Right ventricle myocardium superior (tissue), 1 donor: ENCODE results near the gene CCL18. TPM values are rescaled to one million over a fixed set of nuclear protein-coding genes. Genes with fewer than 3 reads are reported as not detected.
"Not testable (repeated sequence)": the region's sequence is repeated elsewhere in the genome, so short reads cannot be mapped to it uniquely, and the experiment has no call there.

Experiments used
- ATAC-seq: fragments of 200-7000 bp; cut with Tn5 transposase; one replicate; pipeline ENCODE4 v1.9.1; 2020; ENCODE audit warnings: mild to moderate bottlenecking; ENCODE audit not compliant: poor library complexity
- DNase-seq: peaks from one replicate; pipeline ENCODE4 v3.0.0-alpha.2; 2020
- intact Hi-C: fragments of 100-400 bp; cut with DNase I; formaldehyde crosslinking; loops from one replicate; pipeline ENCODE4 v1.11.2; 2022
- total RNA-seq: library from RNA; stranded (reverse); fragmentation: NEBNext Ultra II Directional; extraction: Animal tissue kit (Norgen Biotek cat#: 25700); gene quantifications from one replicate; pipeline ENCODE4 v1.2.1, GENCODE V29; 2021
- donor health status: DM: no; HTN: yes; CAD: no; lungs with severe emphysema.

CCL18 gene
- total RNA-seq, 1 donor from 2014 or later = 2.7 TPM

GRCh38 chr17:36118477-36119353 lies 54.6 kb downstream of the CCL18 start:
- no peak for ATAC-seq
- no peak for DNase-seq
- intact Hi-C loops = no loop called here

GRCh38 chr17:36120221-36120620 lies 56.1 kb downstream of the CCL18 start:
- no peak for DNase-seq
- no peak for ATAC-seq
- intact Hi-C loops = no loop called here

- intact Hi-C loops, ATAC-seq: not testable (repeated sequence)
Measured at GRCh38 chr17:36121099-36121498, 57.0 kb downstream of the CCL18 start.

More at GRCh38 chr17:36121099-36121498, 57.0 kb downstream of the CCL18 start:
- DNase-seq = not testable (repeated sequence)

Other genes starting within 250 kb of the CCL18 start
- gene HEATR9, start 195.4 kb upstream of the CCL18 start, total RNA-seq = not detected
- gene CCL5, start 183.9 kb upstream of the CCL18 start, total RNA-seq = 1.6 TPM
- not detected for gene RDM1, start 133.5 kb upstream of the CCL18 start, total RNA-seq
- gene LYZL6, start 120.6 kb upstream of the CCL18 start, total RNA-seq = not detected
- gene CCL16, start 82.8 kb upstream of the CCL18 start, total RNA-seq = not detected
- 7.2 TPM for gene CCL14, start 77.5 kb upstream of the CCL18 start, total RNA-seq
- not detected for gene CCL15, start 62.7 kb upstream of the CCL18 start, total RNA-seq
- gene CCL23, start 46.3 kb upstream of the CCL18 start, total RNA-seq = not detected
- 0.27 TPM for gene CCL3, start 25.9 kb downstream of the CCL18 start, total RNA-seq
- gene CCL4, start 39.6 kb downstream of the CCL18 start, total RNA-seq = 0.62 TPM
- gene TBC1D3B, start 112.4 kb downstream of the CCL18 start, total RNA-seq = 2.2 TPM
- gene CCL3L1, start 132.5 kb downstream of the CCL18 start, total RNA-seq = not detected
- gene CCL4L2, start 146.8 kb downstream of the CCL18 start, total RNA-seq = not detected
- gene TBC1D3I, start 200.3 kb downstream of the CCL18 start, total RNA-seq = 0.30 TPM